Myocyte (in vitro differentiated cells): ENCODE data around the gene B4GALT6. TPM values are rescaled to one million over a fixed set of nuclear protein-coding genes. Genes with fewer than 3 reads are reported as not detected.

Source experiments
- DNase-seq: peaks from one replicate; pipeline ENCODE4 v3.0.0-alpha.2; 2012; ENCODE audit warnings: low read depth
- total RNA-seq: library from RNA; depleted of rRNA; stranded (reverse); fragments of >200 nt; gene quantifications from 2 replicates; pipeline ENCODE4 v1.2.3, GENCODE V29; 2014

Gene B4GALT6
- total RNA-seq, 1 donor from 2014 or later: not detected

DNA sequence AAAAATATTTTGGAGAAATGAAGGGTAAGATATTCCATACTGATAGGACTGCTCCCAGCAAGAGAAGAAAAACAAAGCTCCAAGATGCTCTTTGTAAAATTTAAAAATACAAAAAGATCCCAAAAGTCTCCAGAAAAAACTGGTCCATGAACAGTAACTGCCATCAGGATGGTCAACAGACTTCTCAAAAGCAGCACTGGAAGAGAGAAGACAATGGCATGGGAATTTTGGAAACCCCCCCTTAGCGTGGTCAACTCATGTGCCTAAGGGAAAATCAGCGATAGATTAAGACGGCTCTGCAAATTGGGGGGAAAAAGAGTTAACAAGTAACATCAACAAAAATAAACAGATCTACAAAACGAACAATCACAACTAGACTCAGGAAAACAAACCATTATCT is 23.6 kb downstream of the B4GALT6 start:
- no peak for DNase-seq

DNA sequence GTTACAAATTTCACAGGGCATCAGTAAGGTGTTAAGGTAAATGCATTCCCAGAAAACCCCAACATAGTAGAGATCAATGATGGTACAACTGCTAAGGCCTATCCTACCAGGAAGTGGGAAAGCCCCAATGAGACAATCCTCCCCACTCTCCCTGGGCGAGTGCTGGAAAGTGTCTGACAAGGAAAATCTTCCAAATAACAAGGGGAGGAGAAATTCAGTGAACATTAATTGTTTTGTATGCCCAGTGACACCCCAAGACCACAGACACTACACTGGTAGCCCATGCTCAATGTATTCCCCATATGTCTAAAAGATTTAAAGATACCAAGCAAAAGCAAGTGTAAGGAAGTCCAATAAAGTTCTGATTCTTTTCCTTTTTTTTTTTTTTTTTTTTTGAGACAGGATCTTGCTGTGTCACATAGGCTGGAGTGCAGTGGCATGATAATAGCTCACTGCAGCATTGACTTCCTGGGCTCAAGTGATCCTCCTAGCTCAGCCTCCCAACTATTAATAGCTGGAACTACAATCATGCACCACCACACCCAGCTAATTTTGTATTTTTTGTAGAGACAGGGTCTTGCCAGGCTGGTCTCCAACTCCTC is 24.7 kb downstream of the B4GALT6 start:
- no peak for DNase-seq

DNA sequence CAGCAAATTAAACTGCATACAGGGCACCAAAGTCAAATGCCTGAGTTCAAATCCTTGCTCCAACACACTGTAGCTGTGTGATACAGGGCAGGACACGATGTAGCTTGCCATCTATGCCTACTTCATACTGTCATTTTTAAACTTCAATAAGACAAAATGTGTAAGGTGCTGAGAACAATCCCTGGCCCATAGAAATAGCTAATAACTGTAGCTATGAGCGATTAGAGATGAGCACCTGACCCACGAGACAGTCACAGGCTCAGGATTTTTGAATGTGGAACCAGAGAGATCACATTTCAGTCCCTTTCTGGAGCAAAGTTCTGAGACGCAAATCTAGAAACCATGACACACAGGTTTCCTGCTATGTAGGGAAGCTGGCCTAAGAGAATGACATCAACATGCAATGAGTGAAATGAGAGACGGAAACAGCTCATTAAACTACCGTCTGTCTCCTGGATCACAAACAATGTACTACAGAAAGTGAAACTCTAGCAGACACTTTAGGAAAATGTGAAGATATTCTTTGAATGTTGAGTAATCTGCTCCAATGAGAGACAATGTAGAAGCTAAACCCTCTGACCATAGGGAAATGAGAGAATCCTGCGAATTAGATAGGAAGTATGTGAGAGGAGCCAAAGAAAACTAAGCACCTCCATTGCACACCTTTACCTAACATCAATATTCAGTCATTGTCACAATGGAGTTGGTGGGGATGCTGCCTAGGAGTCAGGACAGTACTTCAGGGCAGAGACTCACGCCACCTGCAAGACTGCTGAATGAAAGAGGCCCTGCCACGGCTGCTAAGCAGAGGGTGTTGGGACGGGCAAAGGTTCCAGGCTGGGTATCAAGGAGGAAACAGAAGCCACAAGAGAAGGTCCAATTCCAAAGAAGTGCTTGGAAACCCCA is 25.5 kb downstream of the B4GALT6 start:
- no peak for DNase-seq

DNA sequence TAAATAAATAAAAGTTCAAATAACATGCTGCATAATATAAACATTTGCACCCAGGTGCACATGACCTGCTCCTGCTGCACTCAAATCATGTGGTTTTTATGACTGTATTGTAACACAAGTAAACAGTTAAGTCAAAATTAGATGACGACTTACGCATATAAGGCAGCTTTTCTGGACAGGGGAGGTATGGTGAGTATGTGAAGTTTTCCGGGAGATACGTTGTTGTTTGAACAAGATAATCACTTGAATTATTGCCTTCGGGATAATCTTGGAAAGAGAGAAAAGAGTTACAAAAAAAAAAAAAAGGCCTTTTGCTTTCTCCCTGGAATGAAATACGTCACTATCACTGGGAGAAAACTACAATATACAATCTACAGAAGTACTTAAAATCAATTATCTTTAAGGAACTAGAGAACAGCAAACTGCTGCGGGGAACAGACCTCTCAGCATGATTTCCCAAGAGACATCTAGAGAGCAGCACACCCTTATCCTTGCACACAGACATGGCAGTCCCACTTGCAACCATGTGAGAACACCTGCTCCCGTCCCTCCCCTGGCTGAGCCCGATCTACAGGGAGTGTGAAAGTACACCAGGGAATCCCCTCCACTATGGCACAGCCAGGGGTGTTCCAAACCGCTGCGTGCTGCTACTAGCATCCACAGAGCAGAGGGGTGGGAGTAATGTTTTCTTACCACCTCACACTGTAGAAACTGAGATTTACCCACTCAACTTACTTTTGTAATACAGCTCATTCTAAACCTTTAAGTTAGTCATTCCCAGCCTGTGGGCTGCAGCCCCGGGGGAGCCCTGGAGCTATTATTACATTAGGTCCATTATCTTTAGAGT is 26.3 kb downstream of the B4GALT6 start:
- no peak for DNase-seq

DNA sequence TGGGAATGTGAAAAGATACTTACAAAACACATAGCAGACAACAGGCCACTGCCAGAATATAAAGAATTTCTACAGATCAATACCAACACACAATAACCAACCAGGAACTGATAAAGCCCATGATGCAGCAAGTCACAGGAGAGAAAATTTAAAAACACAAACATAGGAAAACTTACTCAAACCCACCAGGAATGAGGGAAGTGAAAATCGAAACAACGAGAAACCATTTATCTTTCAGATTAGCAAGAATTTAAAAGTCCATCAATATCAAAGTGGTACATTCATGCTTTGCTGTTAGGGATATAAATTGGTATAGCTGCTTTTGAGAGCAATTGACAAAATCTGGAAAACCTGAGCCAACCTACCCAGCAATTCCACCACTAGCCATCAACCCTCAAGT is 27.6 kb downstream of the B4GALT6 start:
- no peak for DNase-seq

DNA sequence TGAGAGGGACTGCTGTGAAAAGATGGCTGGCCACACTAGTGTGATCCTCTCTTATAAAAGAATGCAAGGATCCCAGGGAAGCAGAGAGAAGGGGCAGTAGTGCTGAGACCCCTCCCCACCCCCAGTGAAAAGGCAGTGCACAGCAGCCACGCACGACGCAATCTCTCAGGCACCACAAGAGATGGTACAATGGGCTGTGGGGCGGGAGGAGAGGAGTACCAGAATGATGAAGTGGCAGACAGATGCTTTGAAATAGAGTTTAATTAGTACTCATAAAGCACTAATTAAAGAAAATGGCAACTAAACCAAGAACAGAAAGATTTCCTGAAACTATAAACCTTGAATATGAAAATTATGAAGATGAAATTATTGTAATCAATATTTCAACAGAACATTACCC is 29.0 kb downstream of the B4GALT6 start:
- no peak for DNase-seq

DNA sequence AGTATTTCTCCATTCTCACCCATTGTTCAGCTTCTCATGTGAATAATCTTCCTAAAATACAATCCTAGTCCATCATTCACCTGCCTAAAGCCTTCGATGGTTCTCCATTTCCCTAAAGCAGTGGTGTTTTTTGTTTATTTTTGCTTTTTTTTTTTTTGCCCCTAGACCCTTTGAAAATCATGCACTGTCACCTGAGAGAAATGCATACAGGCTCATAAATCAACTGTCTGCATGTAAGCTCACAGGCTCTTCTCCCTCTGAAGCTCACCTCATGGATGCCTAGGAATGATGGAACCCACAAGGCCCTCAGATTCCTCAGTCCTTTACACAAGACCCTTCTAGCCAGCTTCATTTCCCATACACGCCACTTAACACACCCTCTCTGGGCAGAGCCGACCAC is 31.5 kb downstream of the B4GALT6 start:
- DNase-seq: no peak

DNA sequence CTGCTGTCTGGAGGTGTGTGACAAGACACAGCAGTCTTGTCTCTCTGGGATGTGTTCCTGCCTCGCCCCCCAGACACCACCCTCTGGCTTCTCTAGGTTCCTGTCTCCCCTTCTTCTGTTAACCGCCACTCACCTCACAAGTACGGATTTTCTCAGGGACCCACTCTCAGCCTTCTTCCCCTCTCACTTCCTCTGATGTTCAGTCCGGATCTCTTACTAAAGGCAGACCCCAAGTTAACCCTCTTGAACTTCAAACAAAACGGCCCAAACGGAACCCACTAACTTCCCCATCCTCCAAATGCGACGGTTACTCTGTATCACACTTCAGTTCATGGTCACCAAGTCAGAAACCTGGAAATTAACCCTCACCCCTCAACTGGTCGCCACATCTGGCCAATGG is 32.0 kb downstream of the B4GALT6 start:
- DNase-seq: no peak

DNA sequence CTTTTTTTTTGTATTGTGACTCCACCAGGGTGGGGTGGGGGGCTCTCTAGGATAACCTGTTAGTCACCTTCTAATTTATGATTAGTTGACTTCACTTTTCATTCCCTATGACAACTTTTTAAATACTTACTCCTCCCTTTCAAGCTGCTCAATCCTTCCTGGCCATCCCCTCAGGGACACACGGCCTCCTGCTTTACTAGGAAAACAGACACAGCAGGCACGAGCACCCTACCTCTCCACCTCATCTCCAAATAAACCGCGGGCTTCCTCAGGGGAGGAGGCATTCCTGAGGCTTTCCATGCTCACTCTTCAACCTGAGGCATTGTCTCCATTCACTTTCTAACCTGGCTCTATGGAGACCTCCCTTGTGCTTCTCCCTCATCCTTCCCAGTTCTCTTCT is 33.0 kb downstream of the B4GALT6 start:
- no peak for DNase-seq

DNA sequence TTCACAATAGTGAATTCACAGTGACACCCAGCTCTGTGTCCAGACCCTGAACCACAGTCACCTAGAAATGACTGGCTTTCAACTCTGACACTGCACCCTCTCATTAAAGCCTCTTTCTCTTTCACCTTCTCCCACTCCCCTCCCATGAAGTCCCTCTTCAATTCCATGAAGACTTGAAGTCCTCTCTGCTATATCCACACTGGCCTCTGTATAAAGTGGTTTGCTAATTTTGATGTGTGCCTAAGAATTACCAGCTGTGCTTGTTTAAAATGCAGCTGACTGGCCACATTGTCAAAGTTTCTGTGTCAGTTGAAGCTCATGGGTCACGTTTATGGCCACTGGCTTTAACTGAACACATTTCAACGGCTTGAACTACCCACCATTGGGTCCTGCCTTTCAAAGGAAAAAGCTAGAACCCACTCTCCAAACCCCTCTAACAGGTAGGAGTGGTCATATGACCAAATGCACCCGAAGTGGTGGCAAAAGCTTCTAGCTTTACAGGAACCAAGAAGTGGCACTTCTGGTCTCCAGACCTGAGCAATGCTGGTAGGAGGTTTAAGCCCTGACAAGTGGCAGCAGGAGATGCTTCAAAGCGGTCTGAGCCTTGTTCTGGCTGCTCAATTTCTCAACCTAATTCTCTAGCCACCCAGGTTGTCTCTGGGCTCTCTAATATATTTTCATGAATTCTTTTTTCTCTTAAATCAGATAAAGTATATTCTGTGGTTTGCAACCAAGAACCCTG is 34.2 kb downstream of the B4GALT6 start:
- DNase-seq: no peak

DNA sequence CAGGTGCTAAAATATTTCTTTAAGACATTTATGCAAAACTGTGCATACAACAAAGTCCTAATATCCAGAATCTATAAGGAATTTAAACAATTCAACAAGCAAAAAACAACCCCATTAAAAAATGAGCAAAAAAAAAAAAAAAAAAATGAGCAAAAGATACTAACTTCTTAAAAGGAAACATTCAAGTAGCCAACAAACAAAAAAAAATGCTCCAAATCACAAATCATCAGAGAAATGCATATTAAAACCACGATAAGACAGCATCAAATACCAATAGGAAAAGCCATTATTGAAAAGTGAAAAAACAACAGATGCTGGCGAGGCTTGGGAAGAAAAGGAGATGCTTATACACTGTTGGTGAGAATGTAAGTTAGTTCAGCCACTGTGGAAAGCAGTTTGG is 34.9 kb downstream of the B4GALT6 start:
- no peak for DNase-seq

DNA sequence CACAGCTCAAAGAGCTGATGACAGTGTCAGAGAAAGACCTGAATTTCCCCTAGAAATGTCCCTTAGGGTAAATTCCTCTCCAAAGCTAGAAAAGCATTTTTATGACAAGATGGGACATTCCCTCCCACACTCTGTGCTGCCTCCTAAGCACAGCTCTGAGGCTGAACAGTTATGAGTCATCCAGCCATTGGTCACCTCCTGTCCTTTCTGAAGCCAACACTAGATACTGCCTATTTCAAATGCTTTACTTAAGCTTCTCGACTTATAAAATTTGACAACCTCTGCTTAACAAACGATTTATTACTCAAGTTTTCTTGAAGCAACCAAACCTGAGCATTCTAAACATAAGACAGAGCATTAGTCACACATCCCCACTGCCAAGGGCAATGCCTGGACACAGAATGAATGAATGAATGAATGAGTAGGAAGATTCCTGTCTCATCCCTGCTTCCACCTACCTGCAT is 35.4 kb downstream of the B4GALT6 start:
- no peak for DNase-seq

DNA sequence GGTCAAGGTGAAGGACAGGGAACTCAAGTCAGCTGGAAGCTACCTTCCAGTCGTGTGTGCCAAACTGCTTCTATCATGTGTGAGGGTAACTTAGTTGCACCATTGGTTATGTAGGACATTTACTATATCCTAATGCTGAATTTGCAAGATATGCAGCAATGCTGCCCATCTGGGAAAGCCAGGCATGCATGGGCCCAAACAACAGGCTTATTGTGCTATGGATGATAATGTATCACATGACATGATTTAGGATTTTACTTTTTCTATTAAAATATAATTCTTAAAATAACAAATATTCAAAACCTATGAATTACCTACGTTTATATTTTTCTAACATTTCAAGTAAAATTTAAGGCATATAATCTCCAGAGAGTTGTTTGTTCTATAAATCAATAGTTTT is 35.9 kb downstream of the B4GALT6 start:
- DNase-seq: no peak

DNA sequence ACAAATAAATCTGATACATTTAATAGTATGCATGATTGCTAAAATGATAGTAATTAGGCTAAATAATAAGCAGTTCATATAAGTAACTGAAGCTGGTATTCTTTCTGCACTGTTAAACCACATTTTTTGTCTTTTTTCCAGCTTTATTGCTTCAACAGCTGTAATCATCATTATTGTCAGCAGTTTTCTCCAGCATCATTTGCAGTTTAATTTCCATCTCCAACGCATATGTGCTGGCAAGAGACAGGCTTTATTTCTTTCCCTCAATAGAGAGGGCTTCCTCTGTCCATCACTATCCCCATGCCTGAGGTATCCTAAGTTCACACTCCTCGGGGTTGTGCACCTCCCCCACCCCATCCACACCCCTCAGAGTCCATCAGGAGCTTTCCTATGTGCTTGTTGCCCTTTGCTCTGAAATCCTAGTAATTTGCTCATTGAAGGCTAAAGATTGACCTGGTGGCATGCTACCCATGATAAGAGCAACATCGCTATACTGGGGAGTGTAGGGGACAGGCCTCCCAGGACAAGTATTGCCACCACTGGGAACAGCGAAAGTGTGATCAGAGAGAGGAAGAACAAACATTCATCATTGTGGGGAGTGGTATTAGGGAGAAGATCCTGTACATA is 37.1 kb downstream of the B4GALT6 start:
- DNase-seq: no peak

DNA sequence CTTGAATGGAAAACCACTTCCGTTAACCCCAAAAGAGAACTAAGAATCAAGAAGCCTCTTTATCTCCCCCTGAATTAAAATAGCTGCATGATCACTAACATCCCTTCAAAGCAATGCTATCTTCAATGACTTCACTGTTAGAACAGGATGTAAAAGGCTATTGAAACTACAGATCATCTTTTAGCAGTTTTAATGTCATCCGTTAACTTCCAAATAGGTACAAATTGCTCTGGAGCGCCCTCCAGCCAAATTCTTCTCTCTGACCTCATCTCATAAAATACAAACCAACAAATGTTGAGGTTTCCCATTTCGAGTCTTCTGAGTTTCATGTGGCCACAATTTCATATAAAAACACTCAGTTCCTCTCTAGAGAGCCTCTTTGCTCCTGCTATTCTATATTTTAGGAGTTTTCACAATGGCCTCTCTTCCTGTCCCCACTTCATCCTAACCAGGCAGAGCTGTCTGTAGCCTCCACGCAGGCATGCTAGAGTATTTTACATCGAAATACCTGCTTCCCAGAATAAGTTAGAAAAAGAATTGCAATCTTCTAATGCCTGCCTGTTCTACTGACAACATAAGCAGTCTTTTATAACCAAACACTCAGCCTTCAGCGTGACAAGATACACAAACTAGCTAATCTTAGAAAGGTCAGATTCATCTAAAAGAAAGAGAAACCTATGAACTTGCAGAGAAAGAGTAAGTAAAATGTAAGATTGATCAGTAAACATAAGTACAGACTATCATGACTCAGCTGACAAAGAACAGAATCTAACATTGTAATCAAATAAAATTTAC is 37.9 kb downstream of the B4GALT6 start:
- DNase-seq: no peak

DNA sequence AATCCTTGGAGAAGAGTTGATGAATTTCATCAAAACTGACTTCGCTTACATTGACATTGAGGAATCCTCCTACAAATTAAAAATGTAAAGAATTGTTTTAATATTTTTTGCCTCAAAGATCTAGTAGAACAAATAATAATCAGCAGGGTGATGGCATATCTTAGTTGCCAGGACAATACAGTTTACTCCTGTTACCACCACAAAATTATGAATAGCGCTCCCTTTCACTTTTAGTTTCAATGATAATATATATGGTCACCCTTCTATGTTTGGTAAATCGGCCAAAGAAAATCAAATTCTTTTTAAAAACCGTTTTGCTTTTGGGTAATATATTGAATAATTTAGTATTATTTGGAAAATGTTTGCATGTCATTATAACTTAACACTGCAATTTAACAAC is 39.0 kb downstream of the B4GALT6 start:
- DNase-seq: no peak

DNA sequence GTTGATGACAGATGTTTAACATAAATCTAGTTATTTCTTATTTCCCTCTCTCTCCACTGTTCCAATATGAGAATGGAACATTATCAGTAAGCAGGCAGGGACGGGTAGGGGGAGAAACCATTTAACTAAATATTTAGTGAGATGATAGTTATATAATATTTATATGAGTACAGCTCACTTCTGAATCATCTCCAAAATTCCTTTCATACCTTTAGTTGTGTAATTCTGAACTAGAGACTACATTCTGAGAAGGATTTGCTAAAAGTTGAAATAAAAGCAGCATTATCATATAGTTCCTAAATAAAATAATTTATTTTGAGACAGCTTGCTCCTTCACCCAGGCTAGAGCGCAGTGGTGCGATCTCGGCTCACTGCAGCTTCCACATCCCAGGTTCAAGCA is 41.4 kb downstream of the B4GALT6 start:
- no peak for DNase-seq

DNA sequence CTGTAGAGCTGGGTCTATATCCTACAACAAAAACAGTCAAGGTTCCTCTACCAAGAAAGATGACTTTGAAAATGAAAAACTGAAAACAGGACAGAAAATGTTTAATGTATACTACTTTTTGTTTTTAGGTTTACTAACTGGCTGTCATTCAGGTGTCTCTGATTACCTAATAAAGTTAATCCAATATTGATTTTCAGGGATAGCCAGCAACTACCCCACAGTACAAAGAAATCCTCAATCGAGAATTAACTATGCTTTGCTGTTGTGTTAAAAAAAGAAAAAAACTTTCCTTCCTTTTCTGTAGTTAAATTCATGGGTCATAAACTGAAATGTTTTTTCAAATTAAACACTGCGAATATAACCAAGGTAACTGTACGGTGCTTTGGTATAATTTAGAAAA is 46.9 kb downstream of the B4GALT6 start:
- no peak for DNase-seq

DNA sequence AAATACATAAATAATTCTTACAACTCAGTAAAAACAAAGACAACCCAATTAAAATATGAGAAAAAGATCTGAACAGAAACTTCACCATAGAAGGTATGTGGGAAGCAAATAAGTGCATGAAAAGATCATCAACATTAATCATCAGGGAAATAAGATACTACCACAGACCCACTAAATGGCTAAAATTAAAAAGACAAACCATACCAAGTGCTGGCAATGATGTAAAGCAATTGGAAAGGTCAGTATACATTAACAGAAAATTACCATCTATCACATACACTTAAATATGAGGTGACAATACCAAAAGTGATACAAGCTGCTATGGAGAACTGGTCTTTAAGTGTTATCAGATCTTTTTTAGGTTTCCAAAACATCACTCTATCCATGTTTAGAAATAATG is 48.0 kb downstream of the B4GALT6 start:
- DNase-seq: no peak

DNA sequence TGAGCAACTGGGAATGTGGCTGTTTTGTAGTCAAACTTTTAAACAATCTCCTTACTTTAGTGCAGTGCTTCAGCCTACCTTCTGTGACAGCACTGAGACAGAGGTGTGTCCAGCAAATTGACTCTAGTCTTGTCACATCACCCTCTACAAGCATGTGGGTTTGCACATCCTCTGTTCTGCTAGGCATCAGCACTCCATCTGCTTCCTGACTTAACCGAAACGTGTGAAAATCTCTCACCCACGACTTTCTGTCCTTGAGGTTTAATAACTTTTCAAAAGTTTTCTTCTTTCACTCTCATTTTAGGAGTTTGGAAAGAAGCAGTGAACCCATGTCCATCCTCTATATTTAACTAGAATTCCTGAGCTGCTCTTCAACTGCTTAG is 50.1 kb downstream of the B4GALT6 start:
- no peak for DNase-seq
